ENCODE measurements around the gene WDR64.
"Not testable (repeated sequence)": the region's sequence is repeated elsewhere in the genome, so short reads cannot be mapped to it uniquely, and the experiment has no call there.

Gene WDR64

DNA sequence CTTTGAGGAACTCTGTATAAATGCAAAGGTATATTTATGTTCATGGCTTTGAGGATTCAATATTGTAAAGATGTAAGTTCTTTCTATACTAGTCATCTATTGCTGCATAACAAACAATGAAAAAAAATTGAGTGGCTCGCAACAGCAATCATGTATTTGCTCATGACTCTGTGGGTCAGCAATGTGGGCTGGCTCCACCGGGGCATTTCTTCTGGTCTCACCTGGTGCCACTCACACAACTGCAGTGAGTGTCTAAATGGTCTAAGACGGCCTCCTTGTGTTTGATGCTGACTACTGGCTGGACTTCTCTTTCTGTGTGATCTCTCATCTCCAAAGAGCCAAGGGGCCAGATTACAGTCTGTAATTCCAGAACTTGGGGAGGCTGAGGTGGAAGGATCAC lies 150.8 kb downstream of the WDR64 start:
- DNase-seq (ENCODE audit: extremely low spot score), result no peak
- ChIA-PET CTCF (no interaction called here), POLR2A (no interaction called here)
- TF ChIP-seq, protein P1, sequence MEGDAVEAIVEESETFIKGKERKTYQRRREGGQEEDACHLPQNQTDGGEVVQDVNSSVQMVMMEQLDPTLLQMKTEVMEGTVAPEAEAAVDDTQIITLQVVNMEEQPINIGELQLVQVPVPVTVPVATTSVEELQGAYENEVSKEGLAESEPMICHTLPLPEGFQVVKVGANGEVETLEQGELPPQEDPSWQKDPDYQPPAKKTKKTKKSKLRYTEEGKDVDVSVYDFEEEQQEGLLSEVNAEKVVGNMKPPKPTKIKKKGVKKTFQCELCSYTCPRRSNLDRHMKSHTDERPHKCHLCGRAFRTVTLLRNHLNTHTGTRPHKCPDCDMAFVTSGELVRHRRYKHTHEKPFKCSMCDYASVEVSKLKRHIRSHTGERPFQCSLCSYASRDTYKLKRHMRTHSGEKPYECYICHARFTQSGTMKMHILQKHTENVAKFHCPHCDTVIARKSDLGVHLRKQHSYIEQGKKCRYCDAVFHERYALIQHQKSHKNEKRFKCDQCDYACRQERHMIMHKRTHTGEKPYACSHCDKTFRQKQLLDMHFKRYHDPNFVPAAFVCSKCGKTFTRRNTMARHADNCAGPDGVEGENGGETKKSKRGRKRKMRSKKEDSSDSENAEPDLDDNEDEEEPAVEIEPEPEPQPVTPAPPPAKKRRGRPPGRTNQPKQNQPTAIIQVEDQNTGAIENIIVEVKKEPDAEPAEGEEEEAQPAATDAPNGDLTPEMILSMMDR (IDR thresholded peaks at IDR 0.05; ENCODE audit: control extremely low read depth, extremely low read depth, low read depth, missing control alignments), result no peak

DNA sequence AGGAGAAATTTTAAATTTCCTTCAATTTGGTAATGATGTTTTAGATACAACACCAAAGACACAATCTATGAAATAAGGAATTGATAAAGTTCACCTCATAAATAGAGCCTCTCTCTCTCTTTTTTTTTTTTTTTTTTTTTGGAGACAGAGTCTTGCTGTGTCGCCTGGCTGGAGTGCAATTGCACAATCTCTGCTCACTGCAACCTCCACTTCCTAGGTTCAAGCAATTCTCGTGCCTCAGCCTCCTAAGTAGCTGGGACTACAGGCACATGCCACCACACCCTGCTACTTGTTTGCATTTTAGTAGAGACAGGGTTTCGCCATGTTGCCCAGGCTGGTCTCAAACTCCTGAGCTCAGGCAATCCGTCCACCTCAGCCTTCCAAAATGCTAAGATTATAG lies 152.6 kb downstream of the WDR64 start:
- POLR2A ChIA-PET; CTCF ChIA-PET; DNase-seq (ENCODE audit: extremely low spot score): not testable (repeated sequence)

DNA sequence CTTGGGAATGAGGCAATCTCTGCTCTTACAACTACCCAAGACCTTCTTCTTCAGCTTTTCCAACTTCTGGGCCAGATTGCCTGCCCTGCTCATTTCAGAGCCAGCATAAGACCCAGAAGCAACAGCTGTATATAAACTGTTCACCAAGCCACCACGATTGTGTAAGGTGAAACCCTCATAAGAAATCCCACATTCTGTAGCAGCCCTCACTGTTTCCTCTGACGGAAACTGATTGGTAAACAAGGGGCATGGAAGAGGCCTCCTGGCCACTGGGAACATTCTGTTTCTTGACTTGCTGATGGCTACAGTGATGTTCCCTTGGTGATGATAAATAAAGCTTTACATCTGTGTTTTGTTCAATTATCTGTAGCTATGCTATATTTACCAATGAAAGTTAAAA lies 156.2 kb downstream of the WDR64 start:
- no peak for DNase-seq (ENCODE audit: extremely low spot score)
- TF ChIP-seq, protein P1 (IDR thresholded peaks at IDR 0.05; ENCODE audit: control extremely low read depth, extremely low read depth, low read depth, missing control alignments), result no peak
- ChIA-PET CTCF (no interaction called here), POLR2A (no interaction called here)

DNA sequence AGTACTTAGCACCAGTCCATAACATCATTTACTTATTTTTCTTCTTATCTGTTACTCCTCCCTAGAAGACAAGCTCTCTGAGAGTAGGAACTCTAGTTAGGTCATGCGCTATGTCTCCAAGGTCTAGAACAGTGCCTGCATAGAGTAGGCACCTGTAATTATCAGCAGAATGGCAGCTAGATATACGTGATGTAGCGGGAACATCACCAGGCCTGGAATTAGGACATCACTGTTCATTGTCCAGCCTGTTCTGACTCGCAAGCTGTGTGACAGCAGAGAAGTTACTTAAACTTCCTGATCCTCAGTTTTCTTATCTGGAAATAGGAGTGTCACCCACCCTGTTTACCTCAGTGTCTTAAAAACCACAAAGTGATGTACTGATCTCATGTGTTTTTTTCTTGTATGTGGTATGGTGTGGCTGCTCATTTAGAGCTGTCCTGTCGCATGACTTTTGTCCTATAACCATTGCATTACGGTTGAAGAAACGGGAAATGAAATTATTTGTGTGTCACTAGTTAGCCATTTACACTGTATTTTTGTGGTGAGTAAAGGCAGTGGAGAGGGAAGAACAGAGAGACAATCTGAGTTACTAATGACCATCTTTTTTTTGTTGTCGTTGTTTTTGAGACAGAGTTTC lies 158.8 kb downstream of the WDR64 start:
- TF ChIP-seq, protein P1 (IDR thresholded peaks at IDR 0.05; ENCODE audit: control extremely low read depth, extremely low read depth, low read depth, missing control alignments), result no peak
- CTCF ChIA-PET, result interaction anchor here (1.6 kb wide), 1 partner anchor 10 kb away, joined by 3 read pairs; no protein-coding TSS in a partner anchor
- DNase-seq (ENCODE audit: extremely low spot score), result peak; percentile 18
- POLR2A ChIA-PET, result no interaction called here

DNA sequence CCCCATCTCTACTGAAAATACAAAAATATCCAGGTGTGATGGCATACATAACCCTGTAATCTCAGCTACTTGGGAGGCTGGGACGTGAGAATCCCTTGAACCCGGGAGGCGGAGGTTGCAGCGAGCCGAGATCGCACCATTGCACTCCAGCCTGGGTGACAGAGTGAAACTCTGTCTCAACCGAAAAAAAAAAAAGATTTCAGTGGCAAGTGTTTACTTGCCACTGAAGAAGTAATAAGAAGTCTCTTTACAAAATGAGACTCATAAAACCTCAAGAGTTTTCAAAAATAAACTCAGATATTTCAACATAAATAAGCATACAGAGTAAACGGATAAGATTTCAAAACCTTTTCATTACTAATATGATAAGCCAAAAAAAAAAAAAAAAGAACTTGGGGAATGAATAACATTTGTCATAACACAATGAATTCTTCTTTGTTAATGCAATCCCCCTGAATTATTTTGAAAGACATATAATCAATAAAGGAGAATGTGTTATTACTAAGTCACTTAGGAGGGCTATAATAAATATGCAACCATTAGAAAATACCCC lies 161.8 kb downstream of the WDR64 start:
- DNase-seq (ENCODE audit: extremely low spot score), result no peak
- ChIA-PET POLR2A (no interaction called here), CTCF (no interaction called here)
- TF ChIP-seq, protein P1 (IDR thresholded peaks at IDR 0.05; ENCODE audit: control extremely low read depth, extremely low read depth, low read depth, missing control alignments), result no peak

DNA sequence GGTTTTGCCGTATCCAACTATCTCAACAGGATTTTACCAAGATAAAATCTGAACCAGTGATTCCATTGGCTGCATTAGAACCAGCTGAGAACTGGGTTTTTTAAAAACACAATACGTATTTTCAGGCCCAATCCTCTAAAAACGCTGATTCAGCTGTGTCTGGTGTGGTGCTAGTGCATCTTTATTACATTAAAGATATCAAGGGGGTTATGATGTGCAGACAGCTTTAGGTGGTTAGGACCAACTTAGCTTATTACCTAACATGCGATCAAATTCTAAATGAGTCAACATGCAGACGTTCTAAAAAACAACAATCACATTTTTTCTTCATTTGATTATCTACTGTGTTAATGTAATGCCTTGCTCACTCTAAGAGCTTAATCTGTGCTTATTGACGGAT lies 163.9 kb downstream of the WDR64 start:
- TF ChIP-seq, protein P1 (IDR thresholded peaks at IDR 0.05; ENCODE audit: control extremely low read depth, extremely low read depth, low read depth, missing control alignments), result no peak
- ChIA-PET POLR2A (no interaction called here), CTCF (interaction anchor here (0.6 to 1.3 kb wide), 2 partner anchors 9 to 19 kb away, joined by 3 to 6 read pairs; no protein-coding TSS in a partner anchor)
- DNase-seq (ENCODE audit: extremely low spot score), result no peak

DNA sequence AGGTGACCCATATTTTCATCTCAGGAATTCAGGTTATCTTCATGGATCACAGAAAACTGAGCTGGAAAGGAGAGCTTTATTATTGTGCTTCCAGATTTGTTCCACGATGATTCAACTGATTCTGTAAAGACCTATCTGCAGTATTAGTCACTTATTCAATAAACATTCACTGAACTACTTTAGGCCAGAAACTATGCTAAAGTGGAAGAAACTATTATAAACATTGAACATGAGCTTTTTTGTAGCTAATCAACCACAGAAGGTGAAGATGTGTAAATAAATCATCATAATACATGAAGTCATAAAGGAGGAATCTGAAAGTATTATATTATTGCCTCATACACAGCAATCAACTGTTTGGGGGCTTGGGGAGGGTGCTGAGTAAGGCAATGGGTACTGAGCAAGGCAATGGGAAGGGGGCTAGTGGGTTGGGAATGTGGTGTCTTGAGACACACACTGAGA lies 165.3 kb downstream of the WDR64 start:
- POLR2A ChIA-PET, result no interaction called here
- TF ChIP-seq, protein P1 (IDR thresholded peaks at IDR 0.05; ENCODE audit: control extremely low read depth, extremely low read depth, low read depth, missing control alignments), result no peak
- DNase-seq (ENCODE audit: extremely low spot score), result no peak
- CTCF ChIA-PET, result interaction anchor here (1.1 to 1.4 kb wide), 3 partner anchors 17 to 29 kb away, joined by 3 to 5 read pairs (median 3); no protein-coding TSS in a partner anchor
